Measurements from ENCODE around the gene UBL7.

Gene UBL7

DNA sequence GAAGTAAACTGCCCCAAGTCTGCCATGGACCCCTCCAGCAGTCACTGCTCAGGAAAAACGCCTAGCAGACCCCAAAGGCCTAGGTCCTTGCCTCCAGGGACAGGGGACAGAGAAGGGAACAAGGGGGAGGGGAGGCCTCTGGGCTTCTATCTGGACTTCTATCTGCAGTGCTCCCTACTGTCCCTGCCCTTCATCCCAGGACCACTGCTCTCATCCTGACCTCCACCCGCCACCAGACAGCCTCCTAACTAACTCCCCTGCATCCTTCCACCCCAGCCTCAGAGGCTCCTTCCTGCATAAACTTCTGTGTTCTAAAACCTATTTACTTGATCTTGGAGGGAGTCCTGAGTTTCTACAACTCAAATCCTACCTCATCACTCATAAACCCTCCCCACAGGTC, 52.6 kb downstream of the UBL7 start:
- peaks cover 86% of the 10 kb centered on the region for H3K27me3 ChIP-seq (ENCODE audit: control insufficient read depth, low read length)
- H3K36me3 ChIP-seq (ENCODE audit: control insufficient read depth, low read length), result no peaks in the 10 kb centered on the region
- peaks cover 26% of the 10 kb centered on the region for H4K20me1 ChIP-seq (ENCODE audit: control insufficient read depth, insufficient read depth, low read depth, low read length)
- H3K4me1 ChIP-seq (ENCODE audit: control insufficient read depth, low read length), result peaks cover 14% of the 10 kb centered on the region
- H3F3A ChIP-seq (ENCODE audit: control insufficient read depth, insufficient read depth), result no peaks in the 10 kb centered on the region
- H3K4me3 ChIP-seq (ENCODE audit: low read length), result no peak overlapping the region
- H3K79me2 ChIP-seq (ENCODE audit: control insufficient read depth, low read length), result no peaks in the 10 kb centered on the region
- H3K9me2 ChIP-seq (replicated peaks; ENCODE audit: control insufficient read depth, low read length), result no peaks in the 10 kb centered on the region
- H3K9me3 ChIP-seq (ENCODE audit: control insufficient read depth, insufficient read depth, low read length), result no peaks in the 10 kb centered on the region
- H3K4me2 ChIP-seq (ENCODE audit: low read length), result no peak overlapping the region
- H3K27ac ChIP-seq (ENCODE audit: low read depth, low read length), result no peak overlapping the region
- no peak for TF ChIP-seq EZH2phosphoT487 (IDR thresholded peaks at IDR 0.05; ENCODE audit: borderline replicate concordance, low read length)
- TF ChIP-seq, protein P1, sequence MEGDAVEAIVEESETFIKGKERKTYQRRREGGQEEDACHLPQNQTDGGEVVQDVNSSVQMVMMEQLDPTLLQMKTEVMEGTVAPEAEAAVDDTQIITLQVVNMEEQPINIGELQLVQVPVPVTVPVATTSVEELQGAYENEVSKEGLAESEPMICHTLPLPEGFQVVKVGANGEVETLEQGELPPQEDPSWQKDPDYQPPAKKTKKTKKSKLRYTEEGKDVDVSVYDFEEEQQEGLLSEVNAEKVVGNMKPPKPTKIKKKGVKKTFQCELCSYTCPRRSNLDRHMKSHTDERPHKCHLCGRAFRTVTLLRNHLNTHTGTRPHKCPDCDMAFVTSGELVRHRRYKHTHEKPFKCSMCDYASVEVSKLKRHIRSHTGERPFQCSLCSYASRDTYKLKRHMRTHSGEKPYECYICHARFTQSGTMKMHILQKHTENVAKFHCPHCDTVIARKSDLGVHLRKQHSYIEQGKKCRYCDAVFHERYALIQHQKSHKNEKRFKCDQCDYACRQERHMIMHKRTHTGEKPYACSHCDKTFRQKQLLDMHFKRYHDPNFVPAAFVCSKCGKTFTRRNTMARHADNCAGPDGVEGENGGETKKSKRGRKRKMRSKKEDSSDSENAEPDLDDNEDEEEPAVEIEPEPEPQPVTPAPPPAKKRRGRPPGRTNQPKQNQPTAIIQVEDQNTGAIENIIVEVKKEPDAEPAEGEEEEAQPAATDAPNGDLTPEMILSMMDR (IDR thresholded peaks at IDR 0.05; ENCODE audit: low read depth, low read length, poor library complexity, severe bottlenecking), result no peak

DNA sequence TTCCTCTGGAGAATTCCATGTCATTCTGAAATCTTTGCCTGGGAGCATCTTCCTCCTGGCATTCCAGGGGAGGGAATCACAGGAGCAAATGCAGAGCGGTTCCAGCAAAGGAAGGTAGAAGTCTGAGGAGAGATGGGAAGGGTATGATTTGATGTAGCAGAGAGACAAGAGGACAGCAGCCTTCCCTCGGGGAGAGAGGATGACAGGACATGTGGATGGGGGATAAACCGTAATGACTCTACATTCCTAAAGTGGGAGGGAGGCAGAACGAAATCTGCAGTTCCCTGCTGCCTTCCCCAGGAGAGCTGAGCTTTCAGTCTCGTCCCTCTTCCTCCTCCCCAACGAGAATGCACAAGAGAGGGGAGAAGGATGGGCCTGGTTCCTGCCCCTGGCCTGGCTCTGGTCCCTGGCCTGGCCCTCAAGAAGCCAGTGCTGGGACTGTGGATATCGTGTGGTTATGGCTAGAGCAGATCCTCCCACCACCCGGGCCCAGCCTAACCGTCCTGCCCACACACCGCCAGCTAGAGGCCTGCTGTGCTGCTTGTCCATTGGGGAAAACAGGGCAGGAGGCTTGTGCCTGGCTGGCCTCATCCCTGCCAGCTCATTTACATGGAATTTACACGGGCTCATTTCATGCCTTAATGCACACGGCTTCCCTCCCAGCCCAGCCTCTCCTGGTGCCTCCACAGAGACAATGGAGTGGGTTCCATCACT, 53.8 kb downstream of the UBL7 start:
- no peaks in the 10 kb centered on the region for H3K36me3 ChIP-seq (ENCODE audit: control insufficient read depth, low read length)
- peaks cover 27% of the 10 kb centered on the region for H3K4me1 ChIP-seq (ENCODE audit: control insufficient read depth, low read length)
- H3K27ac ChIP-seq (ENCODE audit: low read depth, low read length), result no peak overlapping the region
- no peaks in the 10 kb centered on the region for H3K9me3 ChIP-seq (ENCODE audit: control insufficient read depth, insufficient read depth, low read length)
- peaks cover 86% of the 10 kb centered on the region for H3K27me3 ChIP-seq (ENCODE audit: control insufficient read depth, low read length)
- no peaks in the 10 kb centered on the region for H3F3A ChIP-seq (ENCODE audit: control insufficient read depth, insufficient read depth)
- no peak overlapping the region for H3K4me2 ChIP-seq (ENCODE audit: low read length)
- TF ChIP-seq EZH2phosphoT487 (IDR thresholded peaks at IDR 0.05; ENCODE audit: borderline replicate concordance, low read length), result no peak
- TF ChIP-seq, protein P1 (IDR thresholded peaks at IDR 0.05; ENCODE audit: low read depth, low read length, poor library complexity, severe bottlenecking), result no peak
- H3K4me3 ChIP-seq (ENCODE audit: low read length), result no peak overlapping the region
- no peaks in the 10 kb centered on the region for H3K9me2 ChIP-seq (replicated peaks; ENCODE audit: control insufficient read depth, low read length)
- H4K20me1 ChIP-seq (ENCODE audit: control insufficient read depth, insufficient read depth, low read depth, low read length), result peaks cover 35% of the 10 kb centered on the region
- no peaks in the 10 kb centered on the region for H3K79me2 ChIP-seq (ENCODE audit: control insufficient read depth, low read length)

DNA sequence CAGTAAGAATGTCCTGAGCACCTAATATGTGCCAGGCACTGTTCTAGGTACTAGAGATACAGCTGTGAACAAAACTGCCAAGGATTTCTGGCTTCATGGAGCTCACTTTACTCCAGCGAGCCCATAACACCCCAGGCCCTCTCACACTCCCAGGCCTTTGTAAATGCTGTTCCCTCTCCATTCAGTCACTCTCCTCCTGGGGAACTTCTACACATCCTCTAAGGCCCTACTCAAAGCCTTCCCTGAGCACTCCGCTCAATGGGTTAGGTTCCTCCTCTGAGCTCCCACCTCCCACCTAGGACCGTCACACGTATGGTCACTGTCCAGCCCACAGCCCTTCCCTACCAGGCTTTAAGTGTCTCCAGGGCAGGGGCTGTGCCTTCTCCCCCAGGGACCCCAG, 54.4 kb downstream of the UBL7 start:
- Histone ChIP-seq H3K4me2 (ENCODE audit: low read length) (no peak overlapping the region), H3K4me3 (ENCODE audit: low read length) (no peak overlapping the region)
- TF ChIP-seq EZH2phosphoT487 (IDR thresholded peaks at IDR 0.05; ENCODE audit: borderline replicate concordance, low read length), result no peak
- TF ChIP-seq, protein P1 (IDR thresholded peaks at IDR 0.05; ENCODE audit: low read depth, low read length, poor library complexity, severe bottlenecking), result no peak

More for the DNA sequence above, 54.4 kb downstream of the UBL7 start:
- Histone ChIP-seq H4K20me1 (ENCODE audit: control insufficient read depth, insufficient read depth, low read depth, low read length) (peaks cover 40% of the 10 kb centered on the region), H3K36me3 (ENCODE audit: control insufficient read depth, low read length) (no peaks in the 10 kb centered on the region), H3F3A (ENCODE audit: control insufficient read depth, insufficient read depth) (no peaks in the 10 kb centered on the region), H3K27me3 (ENCODE audit: control insufficient read depth, low read length) (peaks cover 87% of the 10 kb centered on the region), H3K4me1 (ENCODE audit: control insufficient read depth, low read length) (peaks cover 33% of the 10 kb centered on the region), H3K9me3 (ENCODE audit: control insufficient read depth, insufficient read depth, low read length) (no peaks in the 10 kb centered on the region), H3K9me2 (replicated peaks; ENCODE audit: control insufficient read depth, low read length) (no peaks in the 10 kb centered on the region), H3K79me2 (ENCODE audit: control insufficient read depth, low read length) (no peaks in the 10 kb centered on the region), H3K27ac (ENCODE audit: low read depth, low read length) (no peak overlapping the region)
